Measurements from ENCODE around the gene ERCC3. TPM values are rescaled to one million over a fixed set of nuclear protein-coding genes. Genes with fewer than 3 reads are reported as not detected.

ERCC3 gene
- total RNA-seq, 2 donors from 2014 or later = 51.6 to 58.2 TPM

DNA sequence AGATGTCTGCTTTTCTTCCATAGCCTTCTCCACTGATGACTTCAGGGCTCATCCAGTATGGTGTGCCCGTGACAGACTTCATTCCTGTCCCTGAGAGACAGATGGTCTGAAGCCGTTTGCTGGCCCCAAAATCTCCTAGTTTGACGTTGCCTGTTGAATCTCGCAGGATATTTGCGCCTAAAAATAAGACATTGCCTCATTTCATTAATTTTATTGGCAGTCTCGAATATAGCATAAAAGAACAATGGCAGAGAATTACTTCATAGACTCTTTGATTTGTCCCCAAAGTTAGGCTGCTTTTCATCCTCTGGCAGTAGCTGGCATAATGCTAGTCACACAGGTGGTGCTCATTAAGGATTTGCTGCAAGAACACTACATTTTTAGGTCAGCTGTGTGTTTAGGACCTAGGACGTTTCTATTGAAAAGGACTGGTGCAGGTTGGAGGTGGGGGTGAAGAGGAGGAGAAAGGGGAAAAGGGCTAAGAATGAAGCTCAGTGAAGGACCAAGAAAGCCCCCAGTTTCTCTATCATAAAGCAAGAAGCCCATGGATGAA, 14.7 kb upstream of the ERCC3 start:
- no peak overlapping the region for H3K27ac Mint-ChIP-seq
- H3K4me1 Mint-ChIP-seq = no peaks in the 10 kb centered on the region
- no peaks in the 10 kb centered on the region for H3K9me3 Mint-ChIP-seq
- no peak for ATAC-seq (replicated peaks)
- no peaks in the 10 kb centered on the region for H3K27me3 Mint-ChIP-seq
- H3K36me3 Mint-ChIP-seq (ENCODE audit: low read depth) = peaks cover 85% of the 10 kb centered on the region
- H3K4me3 Mint-ChIP-seq = no peak overlapping the region

DNA sequence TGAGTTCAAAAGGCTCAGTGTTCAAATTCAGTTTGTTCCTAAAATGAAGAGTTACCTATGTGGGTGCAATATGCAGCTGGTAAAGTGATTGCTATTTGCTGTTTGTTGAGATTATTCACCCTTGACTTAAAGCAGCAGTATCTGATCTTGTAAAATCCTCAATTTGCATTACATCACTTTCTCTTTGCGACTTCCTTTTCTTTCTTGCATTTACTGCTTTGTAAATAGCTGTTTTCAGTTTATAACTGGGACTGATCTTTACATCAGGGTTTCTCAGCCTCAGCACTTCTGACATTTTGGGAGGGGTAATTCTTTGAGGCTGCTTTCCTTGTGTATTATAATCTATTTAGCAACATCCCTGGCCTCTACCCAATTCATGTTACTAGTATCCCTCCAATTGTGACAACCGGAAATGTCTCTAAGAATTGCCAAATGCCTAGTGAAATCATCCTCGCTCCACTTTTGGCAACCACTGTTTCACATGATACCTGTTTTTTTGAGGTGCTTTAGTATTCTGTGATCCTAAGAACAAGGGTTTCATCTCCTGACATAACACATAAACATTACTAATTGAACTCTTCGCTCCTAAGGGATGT, 12.1 kb upstream of the ERCC3 start:
- H3K4me3 Mint-ChIP-seq = no peak overlapping the region
- no peaks in the 10 kb centered on the region for H3K27me3 Mint-ChIP-seq
- H3K9me3 Mint-ChIP-seq = no peaks in the 10 kb centered on the region
- peaks cover 64% of the 10 kb centered on the region for H3K36me3 Mint-ChIP-seq (ENCODE audit: low read depth)
- peaks cover 3% of the 10 kb centered on the region for H3K4me1 Mint-ChIP-seq
- H3K27ac Mint-ChIP-seq = no peak overlapping the region
- ATAC-seq (replicated peaks) = no peak

DNA sequence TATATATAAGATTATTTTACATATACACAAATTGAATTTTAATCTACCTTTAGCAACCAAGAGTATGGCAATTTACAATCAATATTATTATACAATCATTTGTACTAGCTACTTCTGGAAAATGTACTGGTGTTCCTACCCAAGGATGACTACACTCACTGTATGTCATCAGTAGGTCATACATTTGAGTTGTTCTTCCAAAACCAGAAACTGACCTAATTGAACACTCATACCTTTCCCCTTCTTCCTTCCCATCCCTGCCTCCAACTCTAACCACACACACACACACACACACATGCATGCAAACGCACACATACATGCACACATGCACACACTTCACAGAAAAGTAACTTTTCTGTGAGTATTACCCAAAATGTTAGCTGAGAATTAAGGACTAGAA, 8.2 kb upstream of the ERCC3 start:
- H3K27me3 Mint-ChIP-seq = no peaks in the 10 kb centered on the region

DNA sequence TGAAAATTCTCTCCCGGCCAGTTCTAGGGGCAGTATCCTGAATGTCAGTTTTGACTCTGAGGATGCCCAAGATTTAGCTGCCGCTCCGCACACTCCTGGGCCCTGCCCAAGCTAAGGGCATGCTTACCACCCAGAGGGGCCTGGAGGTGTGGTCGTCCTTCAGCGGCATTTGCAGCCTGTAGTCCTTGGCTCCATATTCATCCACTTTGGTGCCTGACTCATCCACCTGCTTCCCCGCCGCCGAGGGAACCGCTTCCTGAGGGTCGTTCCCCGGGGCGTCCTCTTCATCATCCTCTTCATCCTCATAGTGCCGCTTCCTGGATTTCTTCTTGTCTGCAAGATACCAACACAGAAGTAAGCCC, 577 bp downstream of the ERCC3 start:
- Mint-ChIP-seq H3K36me3 (ENCODE audit: low read depth) (peaks cover 60% of the 10 kb centered on the region), H3K4me1 (peaks cover 23% of the 10 kb centered on the region), H3K27me3 (no peaks in the 10 kb centered on the region), H3K9me3 (no peaks in the 10 kb centered on the region), H3K27ac (peak overlapping the region; percentile 100), H3K4me3 (peak overlapping the region; percentile 94)
- ATAC-seq (replicated peaks) = peak; percentile 16

More for the DNA sequence above, 8.2 kb upstream of the ERCC3 start:
- peak overlapping the region; percentile 8 for H3K27ac Mint-ChIP-seq
- no peak overlapping the region for H3K4me3 Mint-ChIP-seq
- ATAC-seq (replicated peaks) = no peak
- H3K4me1 Mint-ChIP-seq = peaks cover 3% of the 10 kb centered on the region
- peaks cover 29% of the 10 kb centered on the region for H3K36me3 Mint-ChIP-seq (ENCODE audit: low read depth)
- no peaks in the 10 kb centered on the region for H3K9me3 Mint-ChIP-seq

DNA sequence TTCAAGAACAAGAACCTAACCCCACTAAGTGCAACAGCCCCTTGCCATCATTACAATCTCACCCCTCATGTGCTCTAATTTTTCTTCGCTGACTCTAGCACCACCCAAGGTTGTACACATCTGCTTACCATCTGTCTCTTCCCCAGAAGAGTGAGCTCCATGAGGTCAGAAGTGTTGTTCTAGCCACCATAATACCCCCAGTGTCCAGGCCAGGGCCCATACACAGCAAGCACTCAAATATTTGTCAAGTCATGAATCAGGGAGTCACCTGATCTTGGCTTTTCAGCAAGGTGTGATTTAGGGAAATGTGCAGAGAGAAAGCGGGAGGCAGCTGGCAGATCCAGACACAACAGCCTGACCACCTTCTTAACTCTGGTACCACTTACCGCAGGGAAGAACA, 5.7 kb downstream of the ERCC3 start:
- peaks cover 100% of the 10 kb centered on the region for H3K36me3 Mint-ChIP-seq (ENCODE audit: low read depth)
- ATAC-seq (replicated peaks) = no peak
- peaks cover 17% of the 10 kb centered on the region for H3K4me1 Mint-ChIP-seq
- H3K27me3 Mint-ChIP-seq = no peaks in the 10 kb centered on the region
- H3K27ac Mint-ChIP-seq = no peak overlapping the region
- no peak overlapping the region for H3K4me3 Mint-ChIP-seq
- no peaks in the 10 kb centered on the region for H3K9me3 Mint-ChIP-seq

DNA sequence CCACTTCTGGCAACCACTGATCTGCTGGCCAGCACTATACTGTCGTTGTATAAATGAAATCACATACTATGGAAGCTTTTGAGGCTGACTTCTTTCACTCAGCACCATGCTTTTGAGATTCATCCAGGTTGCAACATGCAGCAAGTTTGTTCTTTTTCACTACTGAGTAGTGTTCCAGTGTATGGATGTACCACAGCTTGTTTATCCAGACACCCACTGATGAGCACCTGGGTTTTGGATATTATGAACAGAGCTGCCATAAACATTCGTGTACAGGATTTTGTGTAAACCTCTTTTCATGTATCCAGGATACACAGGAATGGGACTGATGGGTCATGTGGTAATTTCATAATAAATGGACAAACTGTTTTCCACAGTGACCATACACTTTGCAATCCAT, 10.7 kb downstream of the ERCC3 start:
- peaks cover 100% of the 10 kb centered on the region for H3K36me3 Mint-ChIP-seq (ENCODE audit: low read depth)
- no peaks in the 10 kb centered on the region for H3K9me3 Mint-ChIP-seq
- ATAC-seq (replicated peaks) = no peak
- no peaks in the 10 kb centered on the region for H3K27me3 Mint-ChIP-seq
- H3K4me3 Mint-ChIP-seq = no peak overlapping the region
- peaks cover 15% of the 10 kb centered on the region for H3K4me1 Mint-ChIP-seq
- H3K27ac Mint-ChIP-seq = no peak overlapping the region

DNA sequence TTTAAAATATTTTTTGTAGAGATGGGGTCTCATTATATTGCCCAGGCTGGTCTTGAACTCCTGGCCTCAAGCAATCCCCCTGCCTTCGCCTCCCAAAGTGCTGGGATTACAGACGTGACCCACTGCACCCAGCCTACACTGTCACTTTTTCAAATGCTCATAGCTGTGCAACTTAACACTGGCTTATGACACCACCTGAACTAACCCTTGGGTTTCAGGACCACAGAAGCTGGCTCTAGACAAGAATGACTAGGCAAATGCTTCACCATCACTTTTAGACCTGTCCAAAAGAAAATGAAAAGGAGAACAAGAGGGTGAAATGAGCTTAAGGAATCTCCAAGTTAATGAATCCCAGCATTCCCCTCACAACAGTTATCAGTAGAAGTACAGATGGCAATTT, 13.3 kb downstream of the ERCC3 start:
- ATAC-seq (replicated peaks) = no peak
- Mint-ChIP-seq H3K9me3 (no peaks in the 10 kb centered on the region), H3K27ac (peak overlapping the region; percentile 82), H3K4me1 (peaks cover 23% of the 10 kb centered on the region), H3K4me3 (no peak overlapping the region), H3K36me3 (ENCODE audit: low read depth) (peaks cover 100% of the 10 kb centered on the region), H3K27me3 (no peaks in the 10 kb centered on the region)

DNA sequence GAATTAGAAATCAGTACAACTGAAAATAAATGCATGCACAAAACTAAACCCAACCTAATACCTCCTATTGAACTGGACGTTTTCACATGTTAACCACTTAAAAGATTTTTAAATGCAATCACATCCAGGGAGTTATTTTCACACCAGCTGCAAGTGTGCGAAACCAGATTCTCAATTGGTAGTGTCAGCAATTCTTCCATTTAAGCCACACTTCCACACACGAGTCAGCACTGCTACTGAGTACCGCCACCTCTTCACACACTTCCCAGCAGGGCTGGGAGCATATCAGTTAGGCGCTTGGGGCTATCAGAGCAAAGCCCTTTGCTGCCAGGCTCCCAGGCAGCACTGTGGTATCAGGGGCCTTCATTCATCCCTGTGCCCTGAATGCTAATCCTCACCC, 14.2 kb downstream of the ERCC3 start:
- Mint-ChIP-seq H3K27me3 (no peaks in the 10 kb centered on the region), H3K9me3 (no peaks in the 10 kb centered on the region), H3K4me3 (no peak overlapping the region), H3K36me3 (ENCODE audit: low read depth) (peaks cover 100% of the 10 kb centered on the region), H3K4me1 (peaks cover 28% of the 10 kb centered on the region), H3K27ac (no peak overlapping the region)
- no peak for ATAC-seq (replicated peaks)

DNA sequence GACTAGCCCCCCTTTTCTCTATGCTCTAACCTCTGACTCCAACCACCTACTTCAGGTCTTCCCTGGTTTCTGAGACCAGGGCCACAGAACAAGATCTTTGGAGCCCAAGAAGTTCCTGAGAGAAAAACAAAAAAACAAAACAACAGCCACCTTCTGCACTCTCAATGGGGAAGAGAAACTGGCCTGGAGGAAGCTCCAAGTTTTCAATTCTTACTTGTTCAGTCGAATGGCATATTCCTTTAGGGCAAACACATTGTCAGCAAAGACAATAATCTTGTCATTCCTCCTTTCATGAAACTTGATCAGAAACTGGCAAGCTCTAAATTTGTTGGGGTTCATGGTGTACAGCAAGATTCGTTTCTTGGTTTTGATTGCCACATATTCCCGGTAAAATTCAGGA, 15.0 kb downstream of the ERCC3 start:
- H3K27me3 Mint-ChIP-seq = no peaks in the 10 kb centered on the region
- no peak overlapping the region for H3K4me3 Mint-ChIP-seq
- peak overlapping the region; percentile 36 for H3K27ac Mint-ChIP-seq
- peaks cover 24% of the 10 kb centered on the region for H3K4me1 Mint-ChIP-seq
- peaks cover 100% of the 10 kb centered on the region for H3K36me3 Mint-ChIP-seq (ENCODE audit: low read depth)
- H3K9me3 Mint-ChIP-seq = no peaks in the 10 kb centered on the region
- ATAC-seq (replicated peaks) = no peak

DNA sequence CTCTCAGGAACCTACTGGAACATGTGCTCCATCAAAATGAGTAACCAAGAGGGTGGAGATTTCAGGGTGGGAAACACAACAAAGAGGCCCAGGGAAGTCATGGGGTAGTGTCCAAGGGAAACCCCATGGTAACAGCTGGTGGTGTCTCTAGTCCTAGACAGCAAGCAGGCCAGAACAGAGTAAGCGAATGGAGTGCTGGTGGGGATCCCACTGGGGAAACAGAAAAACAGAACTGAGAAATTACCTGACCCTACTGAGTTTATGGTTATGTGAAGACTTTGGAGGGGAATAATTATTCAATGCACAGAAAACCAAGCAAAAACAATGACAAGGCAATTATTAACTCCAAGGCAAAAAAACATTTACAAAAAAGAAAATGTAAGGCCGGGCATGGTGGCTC, 16.9 kb downstream of the ERCC3 start:
- H3K9me3 Mint-ChIP-seq = no peaks in the 10 kb centered on the region
- H3K36me3 Mint-ChIP-seq (ENCODE audit: low read depth) = peaks cover 100% of the 10 kb centered on the region
- ATAC-seq (replicated peaks) = no peak
- peaks cover 18% of the 10 kb centered on the region for H3K4me1 Mint-ChIP-seq
- peak overlapping the region; percentile 29 for H3K27ac Mint-ChIP-seq
- no peak overlapping the region for H3K4me3 Mint-ChIP-seq
- H3K27me3 Mint-ChIP-seq = no peaks in the 10 kb centered on the region

DNA sequence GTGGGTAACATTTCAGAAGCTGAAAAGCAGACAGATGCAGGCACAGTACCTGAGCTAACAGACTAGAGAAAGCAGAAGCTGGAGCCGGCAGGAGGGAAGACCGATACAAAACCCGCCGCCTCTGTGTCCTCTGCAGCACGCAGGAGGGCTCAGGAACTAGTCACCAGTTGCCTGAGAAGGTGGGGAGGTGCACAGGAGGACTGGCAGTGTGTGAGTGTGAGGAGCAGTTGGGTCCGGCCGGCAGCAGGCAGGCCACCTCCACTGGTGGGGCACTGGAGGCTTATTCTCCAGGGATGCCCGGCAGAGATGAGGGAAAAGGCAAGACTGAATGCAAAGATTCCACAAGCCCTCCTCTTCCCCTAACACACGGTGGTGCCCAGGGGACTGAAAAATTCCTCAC, 18.2 kb downstream of the ERCC3 start:
- Mint-ChIP-seq H3K36me3 (ENCODE audit: low read depth) (peaks cover 100% of the 10 kb centered on the region), H3K27ac (peak overlapping the region; percentile 29), H3K9me3 (no peaks in the 10 kb centered on the region), H3K4me1 (peaks cover 13% of the 10 kb centered on the region), H3K27me3 (no peaks in the 10 kb centered on the region), H3K4me3 (no peak overlapping the region)
- ATAC-seq (replicated peaks) = no peak

DNA sequence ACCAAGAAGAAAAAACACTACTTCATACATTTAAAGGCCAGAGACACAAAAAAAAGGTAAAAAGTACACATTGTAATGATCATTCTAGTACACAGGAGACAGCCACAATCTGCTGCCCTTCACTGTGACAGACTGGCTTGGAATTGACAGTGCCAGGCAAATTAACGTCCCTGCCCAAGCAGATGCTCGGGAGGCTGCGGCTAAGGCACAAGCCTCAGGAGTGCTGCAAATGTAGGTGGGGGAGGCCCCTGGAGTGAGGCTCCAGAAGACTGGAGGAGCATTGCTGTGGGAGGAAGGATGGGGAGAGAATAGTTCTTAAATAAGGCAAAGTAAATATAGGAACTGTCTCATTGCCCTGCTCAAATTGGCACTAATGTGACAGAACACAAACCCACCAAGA, 18.6 kb downstream of the ERCC3 start:
- peaks cover 100% of the 10 kb centered on the region for H3K36me3 Mint-ChIP-seq (ENCODE audit: low read depth)
- peak overlapping the region; percentile 29 for H3K27ac Mint-ChIP-seq
- peaks cover 13% of the 10 kb centered on the region for H3K4me1 Mint-ChIP-seq
- H3K9me3 Mint-ChIP-seq = no peaks in the 10 kb centered on the region
- no peak overlapping the region for H3K4me3 Mint-ChIP-seq
- no peak for ATAC-seq (replicated peaks)
- no peaks in the 10 kb centered on the region for H3K27me3 Mint-ChIP-seq

DNA sequence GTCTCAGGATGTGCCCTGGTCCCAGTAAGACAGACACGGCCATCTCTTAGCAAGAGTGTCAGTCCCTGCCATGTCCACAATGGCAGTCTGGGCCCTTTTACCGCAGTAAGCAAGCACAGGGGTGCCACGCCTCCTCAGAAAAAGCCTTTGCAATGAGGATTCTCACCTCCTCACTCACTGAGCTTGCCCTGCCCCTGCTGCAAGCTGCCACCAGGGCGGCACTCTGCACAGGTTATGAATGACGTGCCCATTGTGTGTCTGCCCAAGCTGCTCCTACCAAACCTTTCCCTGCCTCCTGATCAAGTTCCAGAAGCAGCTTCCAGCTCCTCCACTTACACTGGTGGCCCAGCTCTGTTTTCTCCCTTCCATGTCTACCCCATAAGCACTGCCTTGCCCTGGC, 23.3 kb downstream of the ERCC3 start:
- H3K36me3 Mint-ChIP-seq (ENCODE audit: low read depth) = peaks cover 98% of the 10 kb centered on the region
- H3K4me3 Mint-ChIP-seq = no peak overlapping the region
- no peaks in the 10 kb centered on the region for H3K9me3 Mint-ChIP-seq
- ATAC-seq (replicated peaks) = no peak
- H3K27ac Mint-ChIP-seq = peak overlapping the region; percentile 46
- no peaks in the 10 kb centered on the region for H3K27me3 Mint-ChIP-seq
- peaks cover 5% of the 10 kb centered on the region for H3K4me1 Mint-ChIP-seq

DNA sequence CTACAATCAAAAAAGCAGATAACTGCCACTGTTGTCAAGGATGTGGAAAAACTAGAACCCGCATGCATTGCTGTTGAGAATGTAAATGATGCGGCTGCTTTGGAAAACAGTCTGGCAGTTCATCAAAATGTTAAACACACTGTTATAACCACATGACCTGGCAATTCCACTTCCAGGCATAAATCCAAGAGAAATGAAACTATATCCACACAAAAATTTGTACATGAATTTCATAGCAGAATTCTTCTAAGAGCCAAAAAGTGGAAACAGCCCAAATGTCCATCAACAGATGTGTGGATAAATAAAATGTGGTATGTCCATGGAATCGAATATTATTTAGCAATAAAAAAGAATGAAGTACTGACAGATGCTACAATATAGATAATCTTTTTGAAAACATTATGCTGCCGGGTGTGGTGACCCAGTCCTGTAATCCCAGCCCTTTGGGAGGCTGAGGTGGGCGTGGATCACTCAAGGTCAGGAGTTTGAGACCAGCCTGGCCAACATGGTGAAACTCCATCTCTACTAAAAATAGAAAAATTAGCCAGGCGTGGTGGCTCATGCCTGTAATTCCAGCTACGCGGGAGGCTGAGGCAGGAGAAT, 32.0 kb downstream of the ERCC3 start:
- ATAC-seq (replicated peaks) = no peak
- Mint-ChIP-seq H3K4me1 (peaks cover 6% of the 10 kb centered on the region), H3K9me3 (no peaks in the 10 kb centered on the region), H3K36me3 (ENCODE audit: low read depth) (peaks cover 98% of the 10 kb centered on the region), H3K4me3 (no peak overlapping the region), H3K27me3 (no peaks in the 10 kb centered on the region), H3K27ac (no peak overlapping the region)

DNA sequence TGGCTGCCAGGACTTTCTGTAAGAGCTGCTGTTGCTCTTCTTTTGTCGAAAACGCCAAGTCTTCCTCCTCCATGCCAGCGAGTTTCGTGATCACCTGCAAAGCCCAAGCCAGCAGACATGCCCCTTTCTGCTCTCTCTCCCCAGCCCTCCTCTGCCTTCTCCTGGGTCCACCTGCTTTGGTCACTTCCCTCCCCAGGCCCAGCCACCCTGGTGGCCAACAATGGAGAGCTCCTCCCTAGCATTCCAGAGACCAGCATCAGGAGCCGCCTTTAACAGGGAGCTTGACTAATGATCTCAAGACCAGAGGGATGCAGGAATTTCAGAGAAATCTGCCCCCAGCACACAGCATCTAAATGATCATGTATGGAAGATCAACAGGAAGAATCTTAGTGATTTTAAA, 34.6 kb downstream of the ERCC3 start:
- Mint-ChIP-seq H3K9me3 (no peaks in the 10 kb centered on the region), H3K27ac (peak overlapping the region; percentile 74), H3K36me3 (ENCODE audit: low read depth) (peaks cover 90% of the 10 kb centered on the region), H3K27me3 (no peaks in the 10 kb centered on the region), H3K4me1 (peaks cover 6% of the 10 kb centered on the region), H3K4me3 (no peak overlapping the region)
- no peak for ATAC-seq (replicated peaks)

Measured in activated T-helper 17 cell treated with anti-CD3 and anti-CD28 coated beads, Interleukin-2, amount 50 U/mL, for 72 hours (primary cell).